HepG2 (cell line): ENCODE results near the gene ITIH3. TPM values are rescaled to one million over a fixed set of nuclear protein-coding genes. Genes with fewer than 3 reads are reported as not detected.
A peak's percentile ranks its signal among the peaks of the same experiment; 100 is the strongest.

ENCODE experiments used
- ATAC-seq: fragments of 200-7000 bp; cut with Tn5 transposase; 3 replicates; pipeline ENCODE4 v1.9.1; 2020; ENCODE audit warnings: mild to moderate bottlenecking, moderate library complexity
- BruUV-seq: library from RNA; stranded (reverse); fragments of 400-500 nt; replicated peaks from 2 replicates; lab custom pipeline; 2021; lab: Mats Ljungman, UMichigan
- CTCF ChIA-PET: fragments of 300-600 bp; formaldehyde crosslinking; extraction: SDS; loops from one replicate; lab custom pipeline; 2021; ENCODE audit warnings: low total read pairs, inconsistent platforms, low intra/inter-chr PET ratio; lab: Yijun Ruan, JAX
- POLR2A ChIA-PET: fragments of 350-600 bp; sonication (Branson Sonifier 250); formaldehyde crosslinking; loops from one replicate; lab custom pipeline; 2020; ENCODE audit warnings: antibody characterized with exemption, inconsistent platforms; lab: Yijun Ruan, JAX
- DNase-seq: peaks from one replicate; pipeline ENCODE4 v3.0.0-alpha.2; 2015; ENCODE audit warnings: low spot score
- FAIRE-seq: peaks from 3 replicates; lab custom pipeline; 2011; peaks lifted over from hg19 to GRCh38; lab: Jason Lieb, UNC
- H2AFZ ChIP-seq: one replicate; pipeline ENCODE4 v1.6.1; 2011; ENCODE audit warnings: low read length, inconsistent platforms
- H3K27ac ChIP-seq: fragments of 300-600 bp; 3 replicates; pipeline ENCODE4 v1.8.0; 2011; ENCODE audit warnings: mixed run types, mild to moderate bottlenecking, mixed read lengths, low read length, inconsistent platforms; ENCODE audit not compliant: insufficient read depth; ENCODE audit errors: extremely low read length
- H3K27me3 ChIP-seq, 2 experiments: fragments of 200-600 bp in 1 of 2; 2 replicates in 1 of 2; 3 replicates in 1 of 2; pipeline versions ENCODE4 v1.6.0 to v1.8.0; 2011; ENCODE audit warnings: low read length in 2 of 2, mild to moderate bottlenecking in 2 of 2, moderate library complexity in 2 of 2, inconsistent platforms in 1 of 2; ENCODE audit not compliant: insufficient read depth in 2 of 2, control insufficient read depth in 1 of 2
- H3K36me3 ChIP-seq, 2 experiments: fragments of 200-600 bp in 1 of 2; replicated peaks in 1 of 2; 2 replicates in 1 of 2; 3 replicates in 1 of 2; pipeline versions ENCODE4 v1.5.1 to v1.8.0; 2011; ENCODE audit warnings: low read length in 2 of 2, inconsistent platforms in 1 of 2; ENCODE audit not compliant: insufficient read depth in 2 of 2, control insufficient read depth in 1 of 2
- H3K4me1 ChIP-seq: 2 replicates; pipeline ENCODE4 v1.5.1; 2012; ENCODE audit warnings: low read length, inconsistent platforms; ENCODE audit not compliant: insufficient read depth
- H3K4me2 ChIP-seq: 2 replicates; pipeline ENCODE4 v1.6.0; 2011; ENCODE audit warnings: low read depth, low read length, inconsistent platforms
- H3K4me3 ChIP-seq, 3 experiments: fragments of 200-600 bp in 1 of 3; sonication (generic), shearing (Covaris generic) in 1 of 3; replicated peaks in 1 of 3; 2 replicates each; pipeline ENCODE4 v1.5.1; 2011 to 2016; ENCODE audit warnings: low read length in 3 of 3, inconsistent platforms in 2 of 3, low read depth in 2 of 3, mild to moderate bottlenecking in 2 of 3, control low read depth in 1 of 3, mixed read lengths in 1 of 3; ENCODE audit not compliant: insufficient read depth in 1 of 3
- H3K79me2 ChIP-seq: one replicate; pipeline ENCODE4 v1.6.1; 2011; ENCODE audit warnings: low read length, inconsistent platforms; ENCODE audit not compliant: insufficient read depth
- H3K9ac ChIP-seq: 2 replicates; pipeline ENCODE4 v1.6.0; 2011; ENCODE audit warnings: mild to moderate bottlenecking, low read depth, low read length, inconsistent platforms; ENCODE audit not compliant: insufficient read depth
- H3K9me3 ChIP-seq: 2 replicates; pipeline ENCODE4 v1.5.1; 2012; ENCODE audit warnings: mild to moderate bottlenecking, low read length
- H4K20me1 ChIP-seq: 2 replicates; pipeline ENCODE4 v1.6.0; 2011; ENCODE audit warnings: inconsistent platforms, mild to moderate bottlenecking, low read length, moderate library complexity; ENCODE audit not compliant: insufficient read depth
- ATF7-NPFF ChIP-seq: sonication (generic); formaldehyde crosslinking; IDR thresholded peaks from 2 replicates; pipeline ENCODE4 v1.8.1; 2023; ENCODE audit warnings: mild to moderate bottlenecking, low read depth, missing genetic modification reagents, moderate library complexity
- DRAP1 ChIP-seq: IDR thresholded peaks from 2 replicates; pipeline ENCODE4 v1.6.1; 2016; ENCODE audit warnings: missing genetic modification reagents, missing compliant biosample characterization
- ELF3 ChIP-seq: IDR thresholded peaks from 2 replicates; pipeline ENCODE4 v1.6.1; 2016; ENCODE audit warnings: missing genetic modification reagents, missing compliant biosample characterization
- HMG20B ChIP-seq: conservative IDR thresholded peaks from 2 replicates; pipeline ENCODE4 v1.6.1; 2016; ENCODE audit warnings: missing genetic modification reagents, missing compliant biosample characterization
- KDM6A ChIP-seq: IDR thresholded peaks from 2 replicates; pipeline ENCODE4 v1.6.1; 2016; ENCODE audit warnings: low read depth
- NFIC ChIP-seq: IDR thresholded peaks from 2 replicates; pipeline ENCODE4 v1.6.1; 2012; ENCODE audit warnings: mild to moderate bottlenecking, low read length, inconsistent platforms
- PBX3 ChIP-seq: sonication (generic); formaldehyde crosslinking; IDR thresholded peaks from 2 replicates; pipeline ENCODE4 v1.8.1; 2023; ENCODE audit warnings: missing genetic modification reagents, inconsistent platforms, borderline replicate concordance
- PHF8 ChIP-seq: sonication (generic); formaldehyde crosslinking; IDR thresholded peaks from 2 replicates; pipeline ENCODE4 v1.5.0; 2020; ENCODE audit warnings: missing genetic modification reagents
- SNAI1 ChIP-seq: sonication (generic); formaldehyde crosslinking; IDR thresholded peaks from 2 replicates; pipeline ENCODE4 v1.5.0; 2020; ENCODE audit warnings: mild to moderate bottlenecking, missing genetic modification reagents, borderline replicate concordance
- WIZ ChIP-seq: sonication (generic); formaldehyde crosslinking; IDR thresholded peaks from 2 replicates; pipeline ENCODE4 v1.5.1; 2020; ENCODE audit warnings: mild to moderate bottlenecking, missing genetic modification reagents
- ZNF205 ChIP-seq: IDR thresholded peaks from 2 replicates; pipeline ENCODE4 v1.6.1; 2018; ENCODE audit warnings: missing biosample characterization, missing genetic modification reagents
- ZNF317 ChIP-seq: sonication (generic); formaldehyde crosslinking; IDR thresholded peaks from 2 replicates; pipeline ENCODE4 v1.5.0; 2020; ENCODE audit warnings: mild to moderate bottlenecking, missing genetic modification reagents
- ZNF644 ChIP-seq: IDR thresholded peaks from 2 replicates; pipeline ENCODE4 v1.6.1; 2016; ENCODE audit warnings: low read depth
- ZNF691 ChIP-seq: sonication (generic); formaldehyde crosslinking; IDR thresholded peaks from 2 replicates; pipeline ENCODE4 v1.4.0; 2020; ENCODE audit warnings: missing genetic modification reagents, low read depth, mild to moderate bottlenecking, borderline replicate concordance
- ZSCAN12 ChIP-seq: sonication (generic); formaldehyde crosslinking; IDR thresholded peaks from 2 replicates; pipeline ENCODE4 v1.9.0; 2021; ENCODE audit warnings: mild to moderate bottlenecking, missing genetic modification reagents
- WGBS: methylation state at CpG from one replicate; pipeline ENCODE4 v1.1.6; 2017; ENCODE audit warnings: low lambda C conversion rate; 5-methylcytosine and 5-hydroxymethylcytosine counted together
- in situ Hi-C: cut with HindIII; loops from 2 replicates; pipeline ENCODE4 v1.10.0; 2017; ENCODE audit warnings: low pct_unique_long_range_greater_than_20kb; ENCODE audit not compliant: extremely low pct_ligation_motif_present
- intact Hi-C: fragments of 100-400 bp; cut with micrococcal nuclease; formaldehyde crosslinking; loops from one replicate; pipeline ENCODE4 v1.10.0; 2022; ENCODE audit not compliant: unreplicated experiment
- polyA plus RNA-seq, 8 experiments: library from polyadenylated mRNA; depleted of rRNA in 3 of 8; stranded (reverse) in 7 of 8; unstranded in 1 of 8; fragments of >200 nt; fragmentation: Illumina TruSeq in 4 of 8; extraction: Trizol in 4 of 8; gene quantifications; 2 replicates each; pipeline versions ENCODE4 v1.2.1 to v1.2.3, GENCODE V29; 2011 to 2016; ENCODE audit warnings: low read depth in 4 of 8, missing spikeins in 1 of 8, mixed read lengths in 1 of 8; ENCODE audit not compliant: insufficient read depth in 1 of 8
- total RNA-seq, 5 experiments: library from RNA; depleted of rRNA; stranded (reverse); fragments of >200 nt; fragmentation: Illumina TruSeq; extraction: Trizol; gene quantifications; 2 replicates each; pipeline ENCODE4 v1.2.3, GENCODE V29; 2016; ENCODE audit warnings: low read depth in 1 of 5

ITIH3 gene
- total and polyA plus RNA-seq, 2 of the 13 experiments (the other 11 are each of a cell fraction or from before 2014, with no cell fraction given): 105 to 632 TPM

- TF ChIP-seq PBX3 (CRISPR knock-in tag) (no peak), ZNF644 (no peak), SNAI1 (CRISPR knock-in tag) (peak; percentile 47; the same call in 1 of the 2 replicates), HMG20B (CRISPR knock-in tag) (no peak), ZNF691 (CRISPR knock-in tag) (peak; percentile 47; the same call in 1 of the 2 replicates)
These were observed 23.9 kb upstream of the ITIH3 start, which contains the start of gene NEK4 (continued) for GRCh38 chr3:52770496-52771333.

- TF ChIP-seq PHF8 (CRISPR knock-in tag) (no peak), ELF3 (CRISPR knock-in tag) (no peak), ZNF205 (CRISPR knock-in tag) (0 out of 2 replicates have a peak, but pooled peaks have one; percentile 2), KDM6A (CRISPR knock-in tag) (no peak), ZNF317 (peak; percentile 6; the same call in 1 of the 2 replicates), ZSCAN12 (CRISPR knock-in tag) (no peak), NFIC (0 out of 2 replicates have a peak, but pooled peaks have one; percentile 1), DRAP1 (no peak), WIZ (CRISPR knock-in tag) (0 out of 2 replicates have a peak, but pooled peaks have one; percentile 8), ATF7-NPFF (CRISPR knock-in tag) (0 out of 2 replicates have a peak, but pooled peaks have one; percentile 16)
- WGBS: 52% methylated on average over 5 of the region's 5 CpGs
- CTCF ChIA-PET: no interaction called here
- DNase-seq (no peak), ATAC-seq (no peak), FAIRE-seq (no peak)
- H3K4me1 ChIP-seq: peaks cover 66% of the 10 kb centered on the region
- H4K20me1 ChIP-seq: no peaks in the 10 kb centered on the region
- peak overlapping the region; percentile 80 for H3K27ac ChIP-seq
- peak overlapping the region; percentile 82 for H2AFZ ChIP-seq
- peaks cover 3 to 13% of the 10 kb centered on the region in 2 experiments; a peak in 3 of 5 replicates for H3K36me3 ChIP-seq
- intact Hi-C loops: loop anchor here (2.0 to 10.0 kb wide), 2 partner anchors 15 to 53 kb away; no protein-coding TSS in a partner anchor
- peak overlapping the region; percentile 94 for H3K4me2 ChIP-seq
- peak overlapping the region; percentile 52 to 89 (median 72) for H3K4me3 ChIP-seq
- no peaks in the 10 kb centered on the region for H3K9me3 ChIP-seq
- no peaks in the 10 kb centered on the region for H3K27me3 ChIP-seq
- peaks cover 17% of the 10 kb centered on the region for H3K79me2 ChIP-seq
- TSS peak; percentile 94 for BruUV-seq
- in situ Hi-C loops: no loop called here
- H3K9ac ChIP-seq: peak overlapping the region; percentile 79
- POLR2A ChIA-PET: interaction anchor here (1.1 to 18.4 kb wide), 10 partner anchors 8 to 126 kb away, joined by 3 to 466 read pairs (median 8); partner anchors contain the start of genes GLT8D1, ITIH3, SPCS1 and STIMATE
These were observed 23.3 kb upstream of the ITIH3 start for GRCh38 chr3:52771334-52771681.
